Measurements from ENCODE around the gene MUSTN1. TPM values are rescaled to one million over a fixed set of nuclear protein-coding genes. Genes with fewer than 3 reads are reported as not detected.

MUSTN1 gene
- polyA plus RNA-seq, 2 of the 4 experiments (the other 2 are of a cell fraction), result not detected

GRCh38 chr3:52871761-52872160, 36.9 kb upstream of the MUSTN1 start:
- POLR2A ChIA-PET, result interaction anchor here (0.6 kb wide), 1 partner anchor 281 kb away, joined by 6 read pairs; no protein-coding TSS in a partner anchor
- Histone ChIP-seq H3K4me1 (peaks cover 9% of the 10 kb centered on the region), H3K4me2 (no peak overlapping the region), H3K9me3 (no peaks in the 10 kb centered on the region), H3K27ac (peak overlapping the region; percentile 23 to 35; a peak in 2 of 6 replicates), H3K4me3 (no peak overlapping the region)
- TF ChIP-seq FOXS1 (CRISPR knock-in tag; IDR thresholded peaks at IDR 0.05) (no peak), CBX2 (IDR thresholded peaks at IDR 0.05; ENCODE audit: borderline replicate concordance, low read depth) (no peak), ATOH8 (CRISPR knock-in tag; IDR thresholded peaks at IDR 0.05; ENCODE audit: low read depth) (no peak), CEBPB (IDR thresholded peaks at IDR 0.05) (no peak), JUNB (IDR thresholded peaks at IDR 0.05) (no peak), KDM5A (IDR thresholded peaks at IDR 0.05) (no peak), MAFK (IDR thresholded peaks at IDR 0.05; ENCODE audit: partially characterized antibody) (no peak), NPAS2 (CRISPR knock-in tag; IDR thresholded peaks at IDR 0.05; ENCODE audit: borderline replicate concordance) (no peak), EHF (CRISPR knock-in tag; IDR thresholded peaks at IDR 0.05) (no peak), NFE2L2 (conservative IDR thresholded peaks at IDR 0.05; ENCODE audit: low read length) (no peak), RAD21 (conservative IDR thresholded peaks at IDR 0.05 in 1 of 2, IDR thresholded peaks at IDR 0.05 in 1 of 2) (no peak), BHLHE40 (IDR thresholded peaks at IDR 0.05; ENCODE audit: low read depth, low read length) (no peak), ZC3H11A (IDR thresholded peaks at IDR 0.05) (no peak), POLR2A (IDR thresholded peaks at IDR 0.05; ENCODE audit: low read length) (no peak), USF2 (IDR thresholded peaks at IDR 0.05) (no peak), FOSL2 (IDR thresholded peaks at IDR 0.05) (no peak), FOSL2 (CRISPR knock-in tag; IDR thresholded peaks at IDR 0.05) (no peak), NR3C1 (IDR thresholded peaks at IDR 0.05) (no peak), SMC3 (IDR thresholded peaks at IDR 0.05) (no peak), MAZ (IDR thresholded peaks at IDR 0.05; ENCODE audit: borderline replicate concordance, low read depth, low read length) (no peak)
- TF ChIP-seq, protein P1, sequence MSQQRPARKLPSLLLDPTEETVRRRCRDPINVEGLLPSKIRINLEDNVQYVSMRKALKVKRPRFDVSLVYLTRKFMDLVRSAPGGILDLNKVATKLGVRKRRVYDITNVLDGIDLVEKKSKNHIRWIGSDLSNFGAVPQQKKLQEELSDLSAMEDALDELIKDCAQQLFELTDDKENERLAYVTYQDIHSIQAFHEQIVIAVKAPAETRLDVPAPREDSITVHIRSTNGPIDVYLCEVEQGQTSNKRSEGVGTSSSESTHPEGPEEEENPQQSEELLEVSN (IDR thresholded peaks at IDR 0.05; ENCODE audit: borderline replicate concordance, low read depth), result no peak
- ATAC-seq (no peak), FAIRE-seq (no peak), DNase-seq (ENCODE audit: low read depth in 1 of 2, low spot score in 1 of 2) (no peak)
- CTCF ChIA-PET, result interaction anchor here (1.7 kb wide), 1 partner anchor 11 kb away, joined by 3 read pairs; no protein-coding TSS in a partner anchor
- 77% methylated on average over 9 of the region's 9 CpGs for WGBS (ENCODE audit: missing lambda C conversion rate)

- ChIA-PET CTCF (interaction anchor here (1.7 kb wide), 1 partner anchor 10 kb away, joined by 3 read pairs; no protein-coding TSS in a partner anchor), POLR2A (no interaction called here)
- Histone ChIP-seq H3K4me1 (peaks cover 9% of the 10 kb centered on the region), H3K4me3 (no peak overlapping the region), H3K4me2 (no peak overlapping the region), H3K9me3 (no peaks in the 10 kb centered on the region), H3K27ac (no peak overlapping the region)
- FAIRE-seq (no peak), DNase-seq (ENCODE audit: low read depth in 1 of 2, low spot score in 1 of 2) (no peak), ATAC-seq (no peak)
- 94% methylated on average over 10 of the region's 10 CpGs for WGBS (ENCODE audit: missing lambda C conversion rate)
- TF ChIP-seq HOXA7 (CRISPR knock-in tag; IDR thresholded peaks at IDR 0.05), result no peak
- no peak for TF ChIP-seq MYC (IDR thresholded peaks at IDR 0.05; ENCODE audit: borderline replicate concordance, low read length)
- TF ChIP-seq CHD2 (IDR thresholded peaks at IDR 0.05; ENCODE audit: low read length, partially characterized antibody), result no peak
- TF ChIP-seq EHMT2 (IDR thresholded peaks at IDR 0.05; ENCODE audit: low read depth), result no peak
- TF ChIP-seq ZNF302 (CRISPR knock-in tag; IDR thresholded peaks at IDR 0.05), result no peak
- TF ChIP-seq JUN (IDR thresholded peaks at IDR 0.05), result no peak
- no peak for TF ChIP-seq TFCP2L1 (CRISPR knock-in tag; IDR thresholded peaks at IDR 0.05)
- TF ChIP-seq ZC3H11A (IDR thresholded peaks at IDR 0.05), result no peak
- TF ChIP-seq RNF2 (IDR thresholded peaks at IDR 0.05; ENCODE audit: borderline replicate concordance, low read depth), result no peak
- no peak for TF ChIP-seq RFX5 (IDR thresholded peaks at IDR 0.05)
- TF ChIP-seq EP300 (IDR thresholded peaks at IDR 0.05), result no peak
- no peak for TF ChIP-seq EHF (CRISPR knock-in tag; IDR thresholded peaks at IDR 0.05)
- no peak for TF ChIP-seq NPAS2 (CRISPR knock-in tag; IDR thresholded peaks at IDR 0.05; ENCODE audit: borderline replicate concordance)
- TF ChIP-seq RAD21 (conservative IDR thresholded peaks at IDR 0.05 in 1 of 2, IDR thresholded peaks at IDR 0.05 in 1 of 2), result no peak
- no peak for TF ChIP-seq USF2 (IDR thresholded peaks at IDR 0.05)
- no peak for TF ChIP-seq HOXB13 (CRISPR knock-in tag; IDR thresholded peaks at IDR 0.05; ENCODE audit: low read depth)
These were observed 35.7 kb upstream of the MUSTN1 start for GRCh38 chr3:52870471-52870870.
